ENCODE data around the gene RXRA. TPM values are rescaled to one million over a fixed set of nuclear protein-coding genes. Genes with fewer than 3 reads are reported as not detected.

The RXRA gene
- total and polyA plus RNA-seq, 2 donors (not counting 1 experiment from before 2014, with no cell fraction given), result 2.6 to 6.8 TPM

DNA sequence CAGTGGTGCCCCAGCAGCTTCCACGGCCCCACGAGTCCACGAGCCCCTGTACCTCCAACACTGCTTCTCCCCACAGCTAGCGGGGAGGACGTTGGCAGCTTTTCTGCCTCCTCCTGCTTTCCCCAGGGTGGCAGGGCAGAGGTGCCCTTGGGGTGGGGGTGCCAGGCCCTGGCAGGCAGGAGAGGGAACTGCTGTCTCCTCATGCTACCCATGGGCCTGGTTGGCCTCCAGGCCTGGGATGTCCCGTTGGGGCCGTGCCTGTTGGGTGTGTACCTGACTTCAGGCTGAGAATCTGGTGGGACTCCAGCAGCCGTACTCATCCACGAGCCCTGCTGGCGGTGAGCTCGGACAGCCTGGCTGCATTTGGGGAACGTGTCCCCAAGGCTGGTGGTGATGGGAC is 27.3 kb downstream of the RXRA start:
- Histone ChIP-seq H3K9ac (ENCODE audit: low read length) (no peak overlapping the region), H3K36me3 (replicated peaks in 1 of 2; ENCODE audit: control extremely low read depth in 1 of 2, control insufficient read depth in 1 of 2, extremely low read depth in 1 of 2, insufficient read depth in 2 of 2, low read length in 1 of 2) (no peaks in the 10 kb centered on the region), H3K27me3 (replicated peaks in 1 of 4; ENCODE audit: control extremely low read depth in 1 of 4, control insufficient read depth in 3 of 4, insufficient read depth in 4 of 4, low read length in 3 of 4) (no peaks in the 10 kb centered on the region), H2AFZ (ENCODE audit: insufficient read depth, low read depth, low read length, poor library complexity, severe bottlenecking) (no peak overlapping the region), H3K4me2 (replicated peaks; ENCODE audit: low read depth, low read length, poor library complexity, severe bottlenecking) (no peak overlapping the region), H4K20me1 (ENCODE audit: control insufficient read depth, insufficient read depth, low read length, poor library complexity, severe bottlenecking) (no peaks in the 10 kb centered on the region), H3K79me2 (ENCODE audit: control insufficient read depth, insufficient read depth, low read length) (no peaks in the 10 kb centered on the region), H3K27ac (ENCODE audit: low read length in 2 of 2) (no peak overlapping the region), H3K4me3 (ENCODE audit: control extremely low read depth in 1 of 5, extremely low read depth in 1 of 5, insufficient read depth in 1 of 5, low read depth in 2 of 5, low read length in 4 of 5) (no peak overlapping the region), H3K4me1 (ENCODE audit: control insufficient read depth in 2 of 2, insufficient read depth in 2 of 2, low read length in 2 of 2) (no peaks in the 10 kb centered on the region), H3K9me3 (ENCODE audit: control extremely low read depth in 1 of 3, control insufficient read depth in 2 of 3, insufficient read depth in 1 of 3, low read length in 2 of 3) (no peaks in the 10 kb centered on the region)
- no peaks in the 10 kb centered on the region for H3K27me3 Mint-ChIP-seq
- 84% methylated on average over 12 of the region's 12 CpGs for WGBS (ENCODE audit: insufficient coverage)
- intact Hi-C loops (cut with micrococcal nuclease), result no loop called here
- ChIA-PET POLR2A (no interaction called here), CTCF (no interaction called here)
- H3K9me3 Mint-ChIP-seq (ENCODE audit: insufficient read depth), result no peaks in the 10 kb centered on the region
- H3K4me1 Mint-ChIP-seq, result no peaks in the 10 kb centered on the region
- H3K4me3 Mint-ChIP-seq, result no peak overlapping the region
- TF ChIP-seq, protein P1, sequence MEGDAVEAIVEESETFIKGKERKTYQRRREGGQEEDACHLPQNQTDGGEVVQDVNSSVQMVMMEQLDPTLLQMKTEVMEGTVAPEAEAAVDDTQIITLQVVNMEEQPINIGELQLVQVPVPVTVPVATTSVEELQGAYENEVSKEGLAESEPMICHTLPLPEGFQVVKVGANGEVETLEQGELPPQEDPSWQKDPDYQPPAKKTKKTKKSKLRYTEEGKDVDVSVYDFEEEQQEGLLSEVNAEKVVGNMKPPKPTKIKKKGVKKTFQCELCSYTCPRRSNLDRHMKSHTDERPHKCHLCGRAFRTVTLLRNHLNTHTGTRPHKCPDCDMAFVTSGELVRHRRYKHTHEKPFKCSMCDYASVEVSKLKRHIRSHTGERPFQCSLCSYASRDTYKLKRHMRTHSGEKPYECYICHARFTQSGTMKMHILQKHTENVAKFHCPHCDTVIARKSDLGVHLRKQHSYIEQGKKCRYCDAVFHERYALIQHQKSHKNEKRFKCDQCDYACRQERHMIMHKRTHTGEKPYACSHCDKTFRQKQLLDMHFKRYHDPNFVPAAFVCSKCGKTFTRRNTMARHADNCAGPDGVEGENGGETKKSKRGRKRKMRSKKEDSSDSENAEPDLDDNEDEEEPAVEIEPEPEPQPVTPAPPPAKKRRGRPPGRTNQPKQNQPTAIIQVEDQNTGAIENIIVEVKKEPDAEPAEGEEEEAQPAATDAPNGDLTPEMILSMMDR (IDR thresholded peaks at IDR 0.05), result no peak
- no peak for TF ChIP-seq EZH2 (IDR thresholded peaks at IDR 0.05; ENCODE audit: borderline replicate concordance, insufficient read depth, low read depth, low read length, poor library complexity, severe bottlenecking)
- no peak for DNase-seq
- H3K27ac Mint-ChIP-seq, result no peak overlapping the region
- ATAC-seq (ENCODE audit: low read depth), result no peak

DNA sequence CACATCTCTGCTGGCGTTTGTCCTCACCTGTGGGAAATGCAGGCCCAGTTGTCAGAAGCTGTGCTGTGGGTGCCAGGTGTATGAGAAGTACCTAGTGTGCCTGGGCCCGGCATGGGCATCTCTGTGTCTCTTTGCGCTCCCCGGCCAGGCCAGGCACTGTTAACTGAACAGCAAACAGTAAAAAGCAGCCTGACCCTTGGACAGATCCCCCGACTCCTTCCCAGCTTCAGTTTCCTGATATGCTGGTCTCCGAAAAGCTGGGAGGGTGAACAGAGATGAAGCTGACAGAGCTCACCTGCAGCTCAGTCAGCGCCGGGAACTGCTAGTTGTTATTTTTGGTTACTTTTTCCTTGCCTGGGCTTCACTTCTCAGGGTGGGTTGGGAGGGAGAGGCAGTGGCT is 28.9 kb downstream of the RXRA start:
- POLR2A ChIA-PET, result no interaction called here
- 93% methylated on average over 7 of the region's 8 CpGs for WGBS (ENCODE audit: insufficient coverage)
- no peaks in the 10 kb centered on the region for H3K36me3 ChIP-seq (replicated peaks in 1 of 2; ENCODE audit: control extremely low read depth in 1 of 2, control insufficient read depth in 1 of 2, extremely low read depth in 1 of 2, insufficient read depth in 2 of 2, low read length in 1 of 2)
- no peaks in the 10 kb centered on the region for H3K79me2 ChIP-seq (ENCODE audit: control insufficient read depth, insufficient read depth, low read length)
- H3K27me3 ChIP-seq (replicated peaks in 1 of 4; ENCODE audit: control extremely low read depth in 1 of 4, control insufficient read depth in 3 of 4, insufficient read depth in 4 of 4, low read length in 3 of 4), result no peaks in the 10 kb centered on the region
- no peak overlapping the region for H3K4me2 ChIP-seq (replicated peaks; ENCODE audit: low read depth, low read length, poor library complexity, severe bottlenecking)
- no peaks in the 10 kb centered on the region for H3K27me3 Mint-ChIP-seq
- no peak for ATAC-seq (ENCODE audit: low read depth)
- H3K4me1 Mint-ChIP-seq, result no peaks in the 10 kb centered on the region
- no peaks in the 10 kb centered on the region for H3K9me3 Mint-ChIP-seq (ENCODE audit: insufficient read depth)
- TF ChIP-seq, protein P1 (IDR thresholded peaks at IDR 0.05), result no peak
- TF ChIP-seq EZH2 (IDR thresholded peaks at IDR 0.05; ENCODE audit: borderline replicate concordance, insufficient read depth, low read depth, low read length, poor library complexity, severe bottlenecking), result no peak
- no peak overlapping the region for H3K4me3 ChIP-seq (ENCODE audit: control extremely low read depth in 1 of 5, extremely low read depth in 1 of 5, insufficient read depth in 1 of 5, low read depth in 2 of 5, low read length in 4 of 5)
- H4K20me1 ChIP-seq (ENCODE audit: control insufficient read depth, insufficient read depth, low read length, poor library complexity, severe bottlenecking), result no peaks in the 10 kb centered on the region
- H3K9ac ChIP-seq (ENCODE audit: low read length), result no peak overlapping the region
- H3K27ac ChIP-seq (ENCODE audit: low read length in 2 of 2), result no peak overlapping the region
- no peak for DNase-seq
- intact Hi-C loops (cut with micrococcal nuclease), result no loop called here
- CTCF ChIA-PET, result no interaction called here
- no peak overlapping the region for H2AFZ ChIP-seq (ENCODE audit: insufficient read depth, low read depth, low read length, poor library complexity, severe bottlenecking)
- H3K27ac Mint-ChIP-seq, result no peak overlapping the region
- no peaks in the 10 kb centered on the region for H3K9me3 ChIP-seq (ENCODE audit: control extremely low read depth in 1 of 3, control insufficient read depth in 2 of 3, insufficient read depth in 1 of 3, low read length in 2 of 3)
- H3K4me1 ChIP-seq (ENCODE audit: control insufficient read depth in 2 of 2, insufficient read depth in 2 of 2, low read length in 2 of 2), result no peaks in the 10 kb centered on the region
- no peak overlapping the region for H3K4me3 Mint-ChIP-seq
